Smooth muscle cell of the brain vasculature (primary cell): Measurements from ENCODE around the gene RCBTB2.
"Not testable (repeated sequence)": the region's sequence is repeated elsewhere in the genome, so short reads cannot be mapped to it uniquely, and the experiment has no call there.

Experiments
- DNase-seq: peaks from one replicate; pipeline ENCODE4 v3.0.0-alpha.2; 2012; ENCODE audit warnings: low read depth, low spot score

RCBTB2 gene

DNA sequence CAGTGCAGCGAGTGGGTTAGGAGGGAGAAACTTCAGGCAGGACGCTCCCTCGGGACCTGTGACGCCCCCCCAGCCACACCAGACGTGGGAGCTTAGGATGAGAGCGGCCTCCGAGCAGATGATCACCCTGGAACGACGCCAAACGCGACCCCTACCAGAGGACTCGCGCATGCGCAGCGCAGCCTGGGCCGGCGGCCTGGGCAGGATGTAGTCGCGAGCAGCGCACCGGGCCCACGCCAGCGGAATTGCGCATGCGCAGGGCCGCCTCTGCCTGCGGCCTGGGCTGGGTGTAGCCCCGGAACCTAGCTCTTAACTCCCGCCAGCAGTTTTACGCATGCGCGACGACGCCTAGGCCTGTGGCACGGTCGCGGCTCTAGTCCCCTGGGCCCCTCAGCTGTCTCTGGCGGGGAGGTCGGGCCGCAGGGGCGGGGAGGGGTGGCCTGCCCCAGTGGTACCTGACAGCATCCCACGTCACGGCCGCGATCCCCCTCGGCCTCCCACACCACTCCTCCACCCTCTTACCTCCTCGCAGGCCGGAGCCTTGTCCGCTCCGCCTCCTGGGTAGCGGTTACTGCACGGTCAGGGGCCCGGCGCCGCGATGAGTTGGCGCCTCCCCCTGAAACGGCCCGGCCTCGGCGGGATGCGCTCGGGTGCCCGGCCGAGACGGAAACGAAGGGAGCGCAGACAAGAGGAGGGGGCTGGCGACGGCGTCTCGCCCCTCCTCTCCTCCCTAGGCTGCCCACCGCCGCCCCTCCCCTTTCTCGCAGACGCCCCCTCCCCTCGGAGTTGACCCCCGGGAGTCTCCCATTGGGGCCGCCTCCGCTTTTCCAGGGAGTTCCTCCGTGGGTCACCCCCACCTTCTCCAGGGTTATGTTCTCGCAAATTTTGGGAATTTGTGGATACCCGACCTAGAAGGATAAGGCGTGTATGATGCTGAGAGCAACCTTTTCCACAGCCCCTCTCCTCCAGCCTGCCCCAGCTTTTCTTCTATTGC lies at the start of gene RCBTB2:
Gene RCBTB2, minus strand, starts transcription at position 575 of the 994 bp plus-strand sequence. CDS start 11,141 bp downstream, outside the sequence.
- peak; percentile 95 for DNase-seq

DNA sequence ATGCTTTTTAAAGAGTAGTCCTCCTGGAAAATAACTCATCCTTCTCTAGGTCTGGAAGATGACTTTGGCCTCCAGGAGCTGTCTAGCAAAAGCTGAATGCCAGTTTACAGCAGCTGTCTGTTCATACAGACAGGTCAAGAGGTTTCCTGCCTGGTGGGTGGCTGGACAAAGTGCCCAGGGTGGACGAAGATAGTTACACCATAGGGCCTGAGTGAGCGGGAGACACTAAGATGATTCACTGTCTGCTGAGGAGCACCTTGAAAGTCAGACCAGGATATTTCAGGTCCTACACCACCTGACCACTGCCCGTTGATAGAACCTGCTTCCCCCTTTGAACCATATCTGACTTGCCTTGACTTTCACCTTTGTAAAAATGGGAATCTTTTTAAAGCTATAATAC lies 49.2 kb upstream of the RCBTB2 start:
- no peak for DNase-seq

DNA sequence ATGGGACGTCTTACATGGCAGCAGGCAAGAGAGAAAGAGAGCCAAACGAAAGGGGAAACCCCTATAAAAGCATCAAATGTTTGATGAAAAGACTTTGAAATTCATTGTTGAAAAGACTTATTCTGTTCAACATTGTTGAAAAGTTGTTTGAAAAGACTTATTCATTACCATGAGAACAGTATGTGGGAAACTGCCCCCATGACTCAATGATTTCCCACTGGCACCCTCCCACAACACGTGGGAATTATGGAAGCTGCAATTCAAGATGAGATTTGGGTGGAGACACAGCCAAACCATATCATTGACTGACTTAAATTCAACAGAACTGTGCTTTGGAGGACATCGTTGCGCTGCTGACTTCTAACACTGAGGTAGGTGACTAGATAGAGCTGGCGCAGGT lies 48.0 kb upstream of the RCBTB2 start:
- DNase-seq, result no peak

GRCh38 chr13:48580185-48580803 lies 47.4 kb upstream of the RCBTB2 start:
- DNase-seq, result no peak

GRCh38 chr13:48579919-48580180 lies 47.0 kb upstream of the RCBTB2 start:
- DNase-seq, result not testable (repeated sequence)

GRCh38 chr13:48579165-48579918 lies 46.5 kb upstream of the RCBTB2 start:
- no peak for DNase-seq

- DNase-seq, result no peak
Measured at GRCh38 chr13:48578516-48579164, 45.8 kb upstream of the RCBTB2 start.

DNA sequence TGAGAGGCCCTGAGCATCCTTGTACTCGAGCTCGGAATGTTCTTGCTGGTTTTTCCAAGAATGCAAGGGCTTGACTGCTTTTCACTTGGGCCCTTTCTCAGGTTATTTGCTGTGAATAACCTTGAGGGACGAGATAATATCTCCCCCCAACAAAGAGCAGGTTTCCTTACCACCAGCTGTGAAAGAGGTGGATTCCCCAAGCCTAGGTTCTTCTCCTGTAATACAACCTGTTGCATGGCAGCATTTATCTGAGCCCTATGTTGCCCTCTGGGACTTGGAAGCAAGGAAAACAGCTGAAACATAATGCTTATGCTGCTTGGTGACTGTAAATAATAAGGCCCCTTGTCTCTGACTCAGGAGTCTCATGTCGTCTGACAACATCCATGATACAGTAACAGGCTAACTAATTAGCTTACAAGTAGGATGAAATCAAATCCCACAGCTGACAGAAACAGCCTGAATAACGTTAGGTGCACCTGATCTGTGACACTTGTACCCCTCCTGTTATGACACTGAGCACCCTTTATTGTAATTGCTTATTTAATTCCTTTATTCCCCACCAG lies 43.6 kb upstream of the RCBTB2 start:
- no peak for DNase-seq

GRCh38 chr13:48575031-48575430 lies 42.2 kb upstream of the RCBTB2 start:
- DNase-seq, result no peak

- DNase-seq, result no peak
Measured at GRCh38 chr13:48574041-48574796, 41.3 kb upstream of the RCBTB2 start.

- DNase-seq, result no peak
Measured at GRCh38 chr13:48573213-48574007, 40.5 kb upstream of the RCBTB2 start.

DNA sequence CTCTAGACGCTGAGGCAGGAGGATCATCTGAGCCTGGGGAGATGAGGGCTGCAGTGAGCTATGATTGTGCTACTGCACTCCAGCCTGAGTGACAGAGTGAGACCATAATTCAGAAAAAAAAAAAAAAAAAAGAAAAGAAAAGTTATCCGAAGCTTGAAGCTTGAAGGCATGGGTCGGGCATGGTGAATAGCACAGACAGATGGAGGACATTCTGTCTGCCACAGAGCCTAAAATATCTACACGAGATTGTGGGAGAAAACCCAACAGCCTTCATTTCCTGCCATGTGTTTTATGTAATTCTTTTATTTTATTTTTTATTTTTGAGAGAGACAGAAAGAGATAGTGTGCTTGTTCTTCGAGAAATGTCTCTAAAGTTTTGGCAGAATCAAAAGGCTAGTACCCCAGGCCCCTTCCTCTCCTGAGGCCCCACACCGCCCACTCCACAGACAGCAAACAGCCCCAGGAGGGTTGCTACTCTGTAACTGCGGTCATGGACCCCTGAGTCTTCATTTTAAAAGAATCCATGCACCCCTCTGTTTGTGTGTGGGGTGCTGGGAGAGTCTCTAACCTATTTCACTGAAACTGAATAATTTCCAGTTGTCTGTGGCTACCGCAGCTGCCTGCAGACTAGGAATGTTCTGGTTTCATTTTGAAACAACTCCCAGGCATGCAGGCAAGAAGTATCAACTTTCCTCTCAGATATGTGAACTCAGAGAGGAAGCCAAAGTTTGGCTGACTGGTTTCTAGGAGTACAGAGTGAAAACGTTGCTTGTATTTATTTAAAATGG lies 38.4 kb upstream of the RCBTB2 start:
- DNase-seq, result peak; percentile 63

DNA sequence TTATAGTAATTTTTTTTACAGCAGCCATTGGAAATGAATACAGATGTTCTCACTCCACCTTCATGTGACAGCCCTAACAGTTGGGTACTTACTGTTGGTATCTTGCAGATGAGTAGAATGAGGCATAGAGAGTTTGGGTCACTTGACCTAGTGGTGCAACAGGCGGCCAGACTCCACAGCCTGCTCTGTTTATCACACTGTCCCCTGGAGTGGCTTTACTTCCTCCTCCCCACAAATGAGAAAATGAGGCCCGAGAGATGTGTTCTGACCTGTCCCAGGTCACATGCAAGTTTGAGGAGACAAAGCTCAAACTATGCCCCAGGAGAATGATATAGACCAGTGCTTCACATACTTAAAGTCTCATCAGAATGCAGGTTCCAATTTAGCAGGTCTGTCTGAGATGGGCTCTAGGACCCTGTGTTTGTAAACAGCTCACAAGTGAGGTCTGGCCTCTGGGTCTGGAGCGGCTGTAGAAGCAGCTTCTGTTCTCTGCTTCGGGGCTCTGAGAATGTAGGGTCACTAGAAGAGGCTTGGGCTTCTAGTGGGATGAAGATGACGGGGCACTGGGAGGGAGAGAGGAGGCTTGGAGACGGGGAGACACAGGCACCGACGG lies 37.4 kb upstream of the RCBTB2 start:
- DNase-seq, result no peak

DNA sequence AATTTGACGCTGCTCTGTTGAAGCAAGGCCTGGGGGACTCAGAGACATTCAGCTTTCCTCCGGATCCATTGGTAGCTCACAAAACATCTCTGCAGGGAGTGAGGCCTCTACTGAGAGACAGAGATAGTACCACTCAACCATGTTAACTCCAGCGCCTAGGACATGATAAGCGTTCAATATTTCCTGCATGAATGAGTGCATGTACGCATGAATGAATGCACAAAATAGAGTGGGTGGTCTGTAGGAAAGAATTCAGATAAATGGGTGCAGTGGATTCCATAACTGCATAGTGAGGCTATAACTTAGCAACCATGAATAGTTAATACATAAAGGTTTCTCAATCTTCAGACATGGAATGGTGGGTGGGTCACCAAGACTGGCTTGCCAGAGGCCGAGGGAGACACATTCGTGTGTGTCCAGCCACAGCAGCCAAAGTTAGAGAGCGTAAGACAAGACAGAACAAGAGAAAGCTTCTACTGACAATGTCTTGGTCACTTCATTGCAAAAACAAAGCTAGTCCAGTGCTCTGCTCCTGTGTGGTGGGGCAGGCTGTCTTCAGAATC lies 36.3 kb upstream of the RCBTB2 start:
- DNase-seq, result no peak

- DNase-seq, result no peak
Measured at GRCh38 chr13:48568370-48569103, 35.7 kb upstream of the RCBTB2 start.

- DNase-seq, result no peak
Measured at GRCh38 chr13:48567515-48568369, 34.9 kb upstream of the RCBTB2 start.

GRCh38 chr13:48564056-48564455 lies 31.2 kb upstream of the RCBTB2 start:
- DNase-seq, result no peak
